ENCODE results near the gene TSC22D1.
"Not testable (repeated sequence)": the region's sequence is repeated elsewhere in the genome, so short reads cannot be mapped to it uniquely, and the experiment has no call there.

TSC22D1 gene

DNA sequence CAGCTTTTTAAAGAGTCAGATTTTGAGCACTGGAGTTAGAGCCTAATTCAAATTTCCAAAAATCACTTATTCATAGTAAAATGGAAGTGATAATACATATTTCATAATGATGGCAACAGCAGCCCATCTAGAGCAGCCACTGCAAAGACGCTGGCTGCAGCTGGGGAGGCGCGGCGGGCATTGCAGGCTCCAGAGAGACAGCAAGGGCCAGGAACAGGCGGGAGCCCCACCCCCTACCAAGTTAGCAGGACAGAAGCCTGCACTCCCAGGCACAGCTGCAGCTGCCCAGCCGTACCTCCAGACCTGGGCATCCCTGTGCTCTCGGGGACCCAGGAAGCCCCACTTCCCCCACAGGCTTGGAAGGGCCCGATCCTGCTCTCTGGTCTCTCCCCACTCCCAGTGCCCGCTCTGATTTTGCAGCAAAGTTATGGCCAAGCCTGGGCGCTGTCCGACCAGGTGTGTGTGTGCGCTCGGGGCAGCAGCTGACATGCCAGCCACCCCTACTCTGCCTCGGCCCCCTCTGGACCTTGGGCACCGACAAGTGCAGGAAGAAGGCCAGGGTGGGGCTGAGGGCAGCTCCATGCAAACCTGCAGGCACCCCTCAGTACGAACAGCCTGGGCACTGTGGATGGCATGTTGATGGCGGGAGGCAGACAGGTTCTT, 117.7 kb downstream of the TSC22D1 start:
- H3K27me3 ChIP-seq, result no peaks in the 10 kb centered on the region
- H3K4me1 ChIP-seq, result no peaks in the 10 kb centered on the region
- no peak overlapping the region for H3K4me3 ChIP-seq
- no peak overlapping the region for H3K9ac ChIP-seq
- H4K20me1 ChIP-seq, result no peaks in the 10 kb centered on the region
- no peak overlapping the region for H3K27ac ChIP-seq
- H3K4me2 ChIP-seq, result no peak overlapping the region
- TF ChIP-seq Cebpa-rat (IDR thresholded peaks at IDR 0.05), result no peak
- H3K36me3 ChIP-seq, result peaks cover 27% of the 10 kb centered on the region
- peaks cover 42% of the 10 kb centered on the region for H3K9me3 ChIP-seq

DNA sequence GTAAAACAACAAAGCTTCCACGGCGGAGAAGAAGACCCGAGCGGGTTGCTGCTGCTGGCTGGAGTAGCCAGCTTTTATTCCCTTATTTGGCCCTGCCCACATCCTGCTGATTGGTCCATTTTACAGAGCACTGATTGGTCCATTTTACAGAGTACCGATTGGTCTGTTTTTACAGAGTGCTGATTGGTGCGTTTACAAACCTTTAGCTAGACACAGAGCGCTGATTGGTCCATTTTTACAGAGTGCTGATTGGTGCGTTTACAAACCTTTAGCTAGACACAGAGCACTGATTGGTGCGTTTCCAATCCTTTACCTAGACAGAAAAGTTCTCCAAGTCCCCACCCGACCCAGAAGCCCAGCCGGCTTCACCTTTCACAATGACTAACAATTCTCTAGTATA, 119.9 kb downstream of the TSC22D1 start:
- H3K4me3 ChIP-seq, H3K4me2 ChIP-seq, H3K4me1 ChIP-seq, H3K27me3 ChIP-seq, H3K9ac ChIP-seq, H3K27ac ChIP-seq, H4K20me1 ChIP-seq: not testable (repeated sequence)
- Histone ChIP-seq H3K9me3 (peaks cover 42% of the 10 kb centered on the region), H3K36me3 (peaks cover 37% of the 10 kb centered on the region)

DNA sequence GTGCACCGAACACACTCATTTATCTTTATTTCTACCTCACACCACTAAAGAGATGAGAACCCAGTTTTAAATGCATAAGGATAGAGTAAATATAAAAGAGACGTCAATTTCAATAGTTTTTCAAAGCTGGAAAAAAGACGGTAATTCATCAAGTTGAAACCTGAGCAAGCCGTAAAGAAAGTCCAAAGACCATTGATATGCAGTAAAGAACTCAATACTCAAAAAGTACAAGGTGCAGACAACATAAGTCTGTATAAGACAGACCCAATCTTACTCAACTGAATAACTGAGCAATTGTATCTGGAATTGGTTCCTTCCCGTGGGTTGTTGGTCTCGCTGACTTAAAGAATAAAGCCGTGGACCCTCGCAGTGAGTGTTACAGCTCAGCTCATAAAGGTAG, 120.4 kb downstream of the TSC22D1 start:
- Histone ChIP-seq H3K36me3 (peaks cover 41% of the 10 kb centered on the region), H3K4me3 (no peak overlapping the region), H3K27ac (no peak overlapping the region), H3K9me3 (peaks cover 42% of the 10 kb centered on the region), H3K27me3 (no peaks in the 10 kb centered on the region), H4K20me1 (no peaks in the 10 kb centered on the region), H3K4me1 (no peaks in the 10 kb centered on the region), H3K9ac (no peak overlapping the region), H3K4me2 (no peak overlapping the region)
- TF ChIP-seq Cebpa-rat (IDR thresholded peaks at IDR 0.05), result no peak

DNA sequence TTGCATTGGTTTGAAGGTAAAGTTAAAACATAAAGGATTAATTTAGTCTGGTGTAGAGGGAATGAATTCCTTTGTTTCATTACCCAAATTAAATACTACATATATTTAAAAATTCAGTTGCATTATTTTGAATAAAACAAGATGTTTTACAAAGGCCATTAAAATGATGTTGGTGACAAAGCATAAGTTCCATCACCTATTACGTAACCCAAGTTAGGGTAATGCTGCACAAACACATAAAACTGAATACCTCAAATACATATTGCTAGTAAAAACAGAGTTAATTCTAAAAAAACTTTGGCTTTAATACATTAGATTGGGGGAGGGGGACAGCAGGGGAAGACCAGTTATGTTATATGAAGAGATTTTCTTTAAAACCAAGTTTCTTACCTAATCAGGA, 122.2 kb downstream of the TSC22D1 start:
- peaks cover 24% of the 10 kb centered on the region for H3K9me3 ChIP-seq
- H3K4me2 ChIP-seq, result no peak overlapping the region
- H3K27me3 ChIP-seq, result no peaks in the 10 kb centered on the region
- H3K36me3 ChIP-seq, result peaks cover 30% of the 10 kb centered on the region
- no peak overlapping the region for H3K27ac ChIP-seq
- H3K4me3 ChIP-seq, result no peak overlapping the region
- H3K4me1 ChIP-seq, result no peaks in the 10 kb centered on the region
- peaks cover 4% of the 10 kb centered on the region; the same call in 1 of the 2 replicates for H4K20me1 ChIP-seq
- TF ChIP-seq Cebpa-rat (IDR thresholded peaks at IDR 0.05), result no peak
- no peak overlapping the region for H3K9ac ChIP-seq

DNA sequence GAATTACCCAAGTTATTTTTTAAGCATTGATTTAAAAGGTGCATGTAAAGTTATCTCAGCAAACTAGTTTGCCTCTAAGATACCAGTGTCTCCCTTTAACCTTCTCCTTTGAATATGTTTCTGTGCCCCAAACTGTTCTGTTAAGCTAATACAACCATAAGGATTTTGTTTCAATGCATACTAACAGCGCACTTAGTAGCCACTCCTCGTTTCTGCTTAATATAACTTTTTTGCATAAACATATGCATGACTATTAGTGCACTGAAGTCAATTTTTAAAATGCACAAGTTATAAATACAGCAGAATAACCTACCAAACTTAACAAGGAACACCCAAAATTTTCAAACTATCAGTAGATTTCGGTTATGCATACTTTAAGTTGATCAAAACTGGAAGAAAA, 123.1 kb downstream of the TSC22D1 start:
- H3K27ac ChIP-seq, result no peak overlapping the region
- peaks cover 23% of the 10 kb centered on the region for H3K36me3 ChIP-seq
- peaks cover 6% of the 10 kb centered on the region; the same call in 1 of the 2 replicates for H4K20me1 ChIP-seq
- no peak for TF ChIP-seq Cebpa-rat (IDR thresholded peaks at IDR 0.05)
- H3K4me1 ChIP-seq, result no peaks in the 10 kb centered on the region
- H3K4me3 ChIP-seq, result no peak overlapping the region
- peaks cover 16% of the 10 kb centered on the region for H3K9me3 ChIP-seq
- H3K4me2 ChIP-seq, result no peak overlapping the region
- H3K9ac ChIP-seq, result no peak overlapping the region
- no peaks in the 10 kb centered on the region for H3K27me3 ChIP-seq

DNA sequence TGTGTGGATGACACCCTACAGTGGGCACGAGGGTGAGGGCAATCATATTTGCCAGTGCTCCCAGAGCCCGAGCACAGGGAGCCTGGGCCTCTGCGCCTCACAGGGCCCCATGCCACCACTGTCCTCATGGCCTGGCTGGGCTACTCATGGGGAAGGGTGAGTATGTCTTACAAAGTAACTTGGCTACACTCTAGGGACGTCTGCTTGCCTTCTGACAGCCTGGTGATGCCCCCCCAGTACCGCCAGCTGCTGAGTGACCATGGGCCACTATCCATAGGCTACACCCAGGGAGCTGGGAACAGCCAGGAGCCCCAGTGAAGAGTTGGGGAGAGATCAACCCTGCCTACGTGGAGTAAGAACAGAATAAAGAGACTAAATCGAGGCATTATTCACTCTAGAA, 123.7 kb downstream of the TSC22D1 start:
- Histone ChIP-seq H3K9me3 (peaks cover 16% of the 10 kb centered on the region), H3K4me1 (no peaks in the 10 kb centered on the region), H3K4me2 (no peak overlapping the region), H3K27me3 (no peaks in the 10 kb centered on the region), H4K20me1 (peaks cover 6% of the 10 kb centered on the region; the same call in 1 of the 2 replicates), H3K9ac (no peak overlapping the region), H3K27ac (no peak overlapping the region), H3K36me3 (peaks cover 23% of the 10 kb centered on the region), H3K4me3 (no peak overlapping the region)
- no peak for TF ChIP-seq Cebpa-rat (IDR thresholded peaks at IDR 0.05)

DNA sequence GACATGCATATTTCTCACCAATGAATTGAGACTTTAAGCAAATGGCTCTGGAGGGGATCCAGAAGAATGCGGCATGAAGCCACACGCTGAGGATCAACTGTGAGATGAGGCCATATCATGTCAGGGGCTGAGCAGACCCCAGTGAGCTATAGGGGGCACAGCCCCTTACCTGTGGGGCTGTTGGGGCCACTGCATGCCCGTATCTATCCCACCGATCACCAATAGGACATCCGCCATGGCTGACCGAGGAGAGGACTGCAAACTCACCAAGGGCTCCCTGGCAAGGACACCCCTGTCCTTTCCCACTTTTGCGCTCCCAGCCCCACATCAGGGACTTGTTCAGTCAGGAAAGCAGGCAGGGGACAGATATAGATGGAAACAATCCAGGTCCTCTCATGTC, 124.5 kb downstream of the TSC22D1 start:
- Histone ChIP-seq H3K27ac (no peak overlapping the region), H3K9ac (no peak overlapping the region), H3K4me1 (no peaks in the 10 kb centered on the region), H4K20me1 (peaks cover 6% of the 10 kb centered on the region; the same call in 1 of the 2 replicates), H3K36me3 (peaks cover 23% of the 10 kb centered on the region), H3K4me2 (no peak overlapping the region), H3K27me3 (no peaks in the 10 kb centered on the region), H3K4me3 (no peak overlapping the region), H3K9me3 (peaks cover 11% of the 10 kb centered on the region)
- TF ChIP-seq Cebpa-rat (IDR thresholded peaks at IDR 0.05), result no peak

DNA sequence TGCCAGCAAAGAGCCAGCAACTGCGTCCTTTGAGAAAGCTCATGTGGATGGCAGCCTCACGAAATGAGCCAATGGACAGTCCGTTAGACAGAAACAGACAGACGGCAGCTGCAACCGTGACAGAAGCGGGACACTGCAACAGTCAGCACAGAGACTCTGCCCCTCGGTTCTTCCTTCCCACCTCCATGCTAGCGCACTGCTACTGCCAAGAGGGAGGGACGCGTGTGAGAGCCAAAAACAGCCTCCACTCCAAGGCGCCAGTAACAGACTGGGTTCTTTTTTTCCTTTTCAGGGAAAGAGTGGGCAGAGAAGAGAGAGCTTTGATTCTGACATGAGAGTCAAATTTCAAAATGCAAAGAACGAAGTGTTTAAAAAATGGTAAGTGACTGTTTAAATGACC, 125.0 kb downstream of the TSC22D1 start:
- Histone ChIP-seq H3K9ac (no peak overlapping the region), H3K27me3 (no peaks in the 10 kb centered on the region), H4K20me1 (peaks cover 6% of the 10 kb centered on the region; the same call in 1 of the 2 replicates), H3K27ac (no peak overlapping the region), H3K36me3 (peaks cover 20% of the 10 kb centered on the region), H3K4me1 (no peaks in the 10 kb centered on the region), H3K4me3 (no peak overlapping the region), H3K4me2 (no peak overlapping the region), H3K9me3 (peaks cover 6% of the 10 kb centered on the region)
- no peak for TF ChIP-seq Cebpa-rat (IDR thresholded peaks at IDR 0.05)

DNA sequence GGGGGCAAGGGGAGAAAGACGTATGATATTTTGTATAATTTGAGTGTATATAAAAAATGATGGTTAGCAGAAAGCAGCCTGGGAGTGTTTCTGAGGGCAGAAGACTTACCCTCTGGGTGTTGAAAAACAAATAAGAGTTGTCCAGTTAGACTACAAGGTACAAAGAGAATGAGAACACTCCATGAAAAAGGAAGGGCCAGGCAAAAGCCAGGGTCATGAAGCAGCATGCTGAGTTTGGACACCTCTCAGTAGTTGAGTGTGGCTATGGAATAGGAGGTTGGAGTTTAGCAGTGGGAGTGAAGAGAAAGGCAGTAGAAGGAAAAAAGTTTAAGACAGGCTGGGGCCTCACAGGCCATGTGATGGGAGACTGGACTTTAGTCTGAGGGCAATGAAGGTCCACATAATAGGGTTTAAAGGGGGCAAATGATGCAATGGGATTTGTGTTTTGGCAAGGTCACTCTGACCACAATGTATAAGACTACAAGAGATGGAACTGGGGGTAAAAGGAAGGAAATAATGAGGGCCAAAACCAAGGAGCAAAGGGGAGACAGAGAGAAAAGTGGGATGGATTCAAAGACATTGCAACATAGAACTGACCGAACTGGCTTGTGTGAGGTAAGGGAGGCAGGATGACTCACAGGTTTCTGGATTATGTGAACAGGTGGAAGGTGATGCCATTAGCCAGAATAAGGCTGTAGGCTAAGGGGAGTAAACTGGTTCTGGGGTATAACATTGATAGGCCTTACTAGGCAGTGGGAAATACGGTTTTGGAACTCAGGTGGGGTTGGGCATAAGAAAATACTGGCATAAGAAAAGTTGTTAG, 125.9 kb downstream of the TSC22D1 start:
- H3K27ac ChIP-seq, result no peak overlapping the region
- no peak overlapping the region for H3K4me3 ChIP-seq
- H3K9ac ChIP-seq, result no peak overlapping the region
- no peak for TF ChIP-seq Cebpa-rat (IDR thresholded peaks at IDR 0.05)
- H3K9me3 ChIP-seq, result no peaks in the 10 kb centered on the region
- no peak overlapping the region for H3K4me2 ChIP-seq
- H3K36me3 ChIP-seq, result peaks cover 16% of the 10 kb centered on the region; the same call in 1 of the 2 replicates
- H3K4me1 ChIP-seq, result no peaks in the 10 kb centered on the region
- H4K20me1 ChIP-seq, result peaks cover 6% of the 10 kb centered on the region; the same call in 1 of the 2 replicates
- no peaks in the 10 kb centered on the region for H3K27me3 ChIP-seq

DNA sequence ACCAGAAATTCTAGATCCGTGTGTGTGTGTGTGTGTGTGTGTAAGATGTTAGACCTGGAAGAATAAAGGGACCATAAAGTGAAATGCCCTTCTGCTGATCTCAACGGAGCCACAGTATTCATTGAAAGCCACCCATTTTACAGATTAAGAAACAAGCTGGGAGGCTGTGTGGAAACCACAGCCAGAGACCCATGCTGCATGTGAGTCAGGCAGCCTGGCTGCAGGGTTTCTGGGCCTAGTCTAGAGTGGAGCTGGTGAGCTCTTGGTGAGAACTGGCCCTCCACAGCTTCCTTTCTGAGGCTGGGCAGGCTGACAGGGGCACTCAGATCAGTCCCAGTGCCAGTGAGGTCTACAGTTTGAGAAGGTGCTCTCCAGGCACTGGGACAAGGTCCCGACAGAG, 127.3 kb downstream of the TSC22D1 start:
- Histone ChIP-seq H3K4me3 (no peak overlapping the region), H4K20me1 (peaks cover 6% of the 10 kb centered on the region; the same call in 1 of the 2 replicates), H3K4me1 (no peaks in the 10 kb centered on the region), H3K9me3 (no peaks in the 10 kb centered on the region), H3K4me2 (no peak overlapping the region), H3K36me3 (peaks cover 16% of the 10 kb centered on the region; the same call in 1 of the 2 replicates), H3K9ac (no peak overlapping the region), H3K27ac (no peak overlapping the region), H3K27me3 (no peaks in the 10 kb centered on the region)
- TF ChIP-seq Cebpa-rat (IDR thresholded peaks at IDR 0.05), result no peak

All from BLaER1 (cell line).